HG02840 (cell line): ENCODE data around the gene MSI2.

Experiments used
- ATAC-seq: cut with Tn5 transposase; IDR thresholded peaks from one replicate; pipeline ENCODE4 v1.9.1; 2021; ENCODE audit warnings: mild to moderate bottlenecking, moderate library complexity, moderate number of reproducible peaks; ENCODE audit not compliant: unreplicated experiment, low FRiP score

The MSI2 gene

DNA sequence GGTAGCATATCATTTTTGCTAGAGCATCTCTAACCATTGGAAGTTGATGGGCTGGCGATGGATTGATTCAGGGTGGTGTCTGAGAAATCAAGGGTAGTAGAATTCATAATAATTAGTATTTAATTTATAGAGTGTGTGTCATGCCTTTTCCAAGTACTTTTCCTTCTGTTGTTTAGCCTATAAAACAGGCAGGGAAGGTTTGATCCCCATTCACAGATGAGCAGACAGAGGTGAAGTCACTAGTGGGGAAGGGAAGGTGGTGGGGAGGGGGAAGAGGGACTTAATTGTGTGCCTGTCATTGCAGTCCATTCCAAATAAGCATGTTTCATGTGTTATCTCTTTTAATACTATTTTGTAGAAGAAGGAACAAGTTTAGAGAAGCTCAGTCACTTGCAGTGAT is 131.3 kb downstream of the MSI2 start:
- ATAC-seq, result no peak

- ATAC-seq, result no peak
Observed at GRCh38 chr17:57388131-57388725, 131.9 kb downstream of the MSI2 start.

DNA sequence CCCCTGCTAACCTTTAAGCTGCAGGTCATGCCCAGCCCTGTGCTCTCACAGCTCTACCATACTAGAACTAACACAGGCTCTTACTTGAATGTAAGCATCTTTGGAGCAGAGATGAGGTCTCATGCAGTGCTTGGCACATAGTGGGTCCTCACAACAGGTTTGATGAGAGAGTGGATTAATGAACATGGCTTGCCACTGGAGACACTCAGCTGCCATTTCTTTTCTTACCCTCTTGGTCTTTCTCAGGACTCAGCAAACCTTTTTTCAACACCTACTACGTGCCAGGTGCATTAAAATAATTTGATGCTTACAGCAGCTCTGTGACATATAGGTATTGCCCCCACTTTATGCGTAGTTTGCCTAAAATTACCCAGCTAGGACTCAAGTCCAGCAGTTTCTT is 133.2 kb downstream of the MSI2 start:
- ATAC-seq, result no peak

DNA sequence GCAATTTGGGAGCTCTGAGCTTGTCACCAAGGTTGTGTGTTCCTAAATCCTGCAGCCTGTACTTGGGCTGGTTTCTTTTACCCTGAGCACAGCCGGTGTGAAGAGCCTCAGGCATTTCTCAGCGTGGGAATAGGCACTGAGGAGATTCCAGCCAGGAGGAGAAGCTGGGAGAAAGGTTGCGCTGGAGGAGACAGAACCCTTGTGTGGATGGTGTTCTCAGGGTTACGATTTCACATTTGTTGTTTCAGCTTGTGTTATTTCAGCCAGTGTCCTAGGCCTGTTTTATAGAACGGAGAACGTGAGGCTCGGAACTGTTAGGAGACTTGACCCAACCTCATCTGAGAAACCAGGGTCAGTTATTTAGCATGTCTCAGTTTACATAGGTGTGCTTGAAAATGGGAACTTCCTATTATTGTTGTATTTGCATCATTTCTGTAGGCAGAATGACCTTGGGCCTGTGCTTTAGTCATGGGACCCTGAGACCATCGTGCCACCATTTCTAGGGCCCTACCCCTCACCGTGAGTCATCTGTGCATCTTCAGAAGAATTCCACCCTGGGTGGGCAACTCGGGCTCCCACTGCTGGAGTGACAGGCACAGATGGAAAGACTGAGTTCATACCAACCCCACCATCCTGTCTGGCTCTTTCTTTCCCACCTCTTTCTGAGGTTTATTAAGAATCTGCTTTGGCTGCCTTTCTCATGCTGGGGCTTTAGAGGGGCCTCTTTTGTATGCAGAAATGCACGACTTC is 134.9 kb downstream of the MSI2 start:
- ATAC-seq, result no peak

- no peak for ATAC-seq
Observed at GRCh38 chr17:57391857-57392471, 135.6 kb downstream of the MSI2 start.

DNA sequence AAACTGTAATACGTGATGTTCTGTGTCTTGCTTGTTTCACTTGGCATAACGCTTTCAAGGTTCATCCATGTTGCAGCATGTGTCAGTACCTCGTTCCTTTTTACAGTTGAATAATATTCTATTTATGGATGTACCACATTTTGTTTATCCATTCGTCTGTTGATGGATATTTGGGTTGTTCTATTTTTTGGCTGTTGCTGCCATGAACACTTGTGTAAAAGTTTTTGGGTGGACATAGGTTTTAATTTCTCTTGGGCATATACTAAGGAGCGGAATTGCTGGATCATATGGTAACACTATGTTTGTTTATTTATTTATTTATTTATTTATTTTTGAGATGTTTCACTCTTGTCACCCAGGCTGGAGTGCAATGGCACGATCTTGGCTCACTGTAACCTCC is 137.0 kb downstream of the MSI2 start:
- ATAC-seq, result no peak

GRCh38 chr17:57394375-57394774 is 138.1 kb downstream of the MSI2 start:
- ATAC-seq, result no peak

GRCh38 chr17:57395721-57396321 is 139.5 kb downstream of the MSI2 start:
- ATAC-seq, result no peak

GRCh38 chr17:57396511-57396921 is 140.2 kb downstream of the MSI2 start:
- ATAC-seq, result no peak

DNA sequence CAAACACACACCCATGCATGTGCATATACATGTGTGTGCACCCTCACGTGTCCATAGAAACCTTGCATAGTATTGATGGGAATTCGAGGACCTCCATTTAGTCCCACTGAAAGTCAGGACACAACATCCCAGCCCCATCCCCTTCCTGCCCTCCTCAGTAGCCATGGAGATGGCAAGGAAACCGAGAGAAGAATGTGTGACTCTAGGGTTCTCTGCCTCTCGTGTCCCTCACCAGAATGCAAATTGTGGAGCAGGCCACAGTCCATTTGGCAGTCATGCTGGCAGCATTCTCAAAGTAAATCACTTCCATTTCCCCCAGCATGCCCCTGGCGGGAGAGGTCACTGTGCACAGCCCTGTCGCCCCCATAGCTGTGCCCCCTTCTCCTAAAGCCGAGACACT is 141.1 kb downstream of the MSI2 start:
- no peak for ATAC-seq

GRCh38 chr17:57399690-57400089 is 143.4 kb downstream of the MSI2 start:
- no peak for ATAC-seq

GRCh38 chr17:57400648-57401047 is 144.3 kb downstream of the MSI2 start:
- no peak for ATAC-seq

DNA sequence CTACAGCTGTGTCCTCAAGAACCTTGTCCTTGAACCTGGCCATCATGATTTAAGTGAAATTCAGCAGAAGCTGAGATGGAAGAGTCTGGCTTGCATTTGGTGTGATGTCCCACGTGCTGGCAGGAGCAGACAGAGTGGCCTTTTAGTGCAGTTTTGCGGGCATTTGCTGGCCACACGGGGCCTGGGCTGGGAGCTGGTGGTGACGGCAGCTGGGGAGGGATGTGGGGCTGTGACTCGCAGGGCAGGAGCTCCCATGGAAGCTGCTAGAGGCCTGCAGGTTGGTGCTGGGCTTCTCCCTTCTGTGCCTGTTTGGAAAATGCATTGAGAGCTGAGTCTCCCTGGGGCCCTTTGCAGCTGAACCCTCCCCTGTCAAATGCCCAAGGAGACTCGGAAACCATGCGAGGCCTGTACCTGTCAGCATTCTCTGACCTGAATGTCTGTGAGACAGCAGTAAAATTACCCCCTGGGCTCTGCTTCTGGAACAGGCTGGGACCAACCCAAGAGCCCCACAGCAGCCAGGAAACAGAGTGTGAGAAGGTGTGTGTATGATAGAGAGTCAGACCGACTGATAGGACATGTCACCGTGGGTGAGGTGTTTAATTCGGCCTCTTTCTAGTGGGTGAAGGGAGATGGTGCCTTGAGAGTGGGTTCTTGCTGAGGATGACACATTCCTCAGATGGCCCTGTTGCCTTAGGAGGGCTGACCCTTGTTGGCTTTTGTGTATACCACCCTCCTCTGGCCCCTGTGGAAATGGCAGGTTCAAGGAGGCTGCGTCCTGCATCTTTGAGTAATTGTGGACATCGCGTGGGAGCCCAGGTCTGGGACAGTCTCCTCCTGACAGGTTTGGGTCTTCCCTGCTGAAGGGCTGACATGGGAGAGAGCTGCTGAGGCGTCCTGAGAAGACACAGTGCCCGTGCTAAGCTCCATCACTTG is 145.5 kb downstream of the MSI2 start:
- no peak for ATAC-seq

DNA sequence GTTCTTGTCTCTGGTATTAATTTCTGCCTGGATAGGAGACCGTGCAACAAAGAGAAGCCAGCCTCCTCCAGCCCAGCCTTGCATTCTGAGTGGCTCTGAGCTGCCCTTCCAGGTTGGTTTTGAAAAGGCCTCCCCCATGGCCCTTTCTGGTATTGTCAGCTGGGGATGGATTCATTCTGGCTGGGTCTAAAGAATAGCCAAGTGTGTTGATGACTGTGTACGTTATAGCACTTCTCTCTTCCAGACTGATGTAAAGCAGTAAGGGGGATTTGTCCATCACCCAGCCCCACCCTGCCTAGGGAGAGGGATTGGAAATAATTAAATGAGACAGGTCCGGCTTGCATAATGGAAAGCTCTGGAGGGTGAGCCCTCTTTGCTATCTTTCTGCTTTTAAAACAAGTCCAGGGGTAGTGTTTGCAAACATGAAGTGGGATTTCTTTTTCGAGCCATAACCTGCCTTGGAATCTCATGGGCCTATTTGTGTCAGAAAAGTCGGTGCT is 146.4 kb downstream of the MSI2 start:
- no peak for ATAC-seq

GRCh38 chr17:57403236-57403635 is 146.9 kb downstream of the MSI2 start:
- no peak for ATAC-seq

DNA sequence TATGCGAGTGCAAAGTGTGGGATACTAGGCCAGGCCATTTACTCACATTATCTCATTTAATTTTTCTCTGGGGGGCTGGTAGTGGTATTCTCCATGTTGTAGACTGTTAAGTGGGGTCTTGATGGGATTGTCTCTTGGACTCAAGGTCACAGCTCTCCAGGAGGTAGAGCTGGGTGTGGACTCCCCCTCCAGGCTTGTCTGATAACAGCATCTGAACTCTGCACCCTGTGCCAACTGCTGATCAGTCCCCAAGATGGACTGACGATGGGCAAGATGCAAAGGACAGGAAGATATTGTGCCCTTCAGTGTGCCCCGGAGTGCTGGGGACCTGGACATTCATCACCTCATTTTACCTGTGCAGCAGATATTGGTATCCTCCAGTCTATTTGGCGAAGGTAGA is 147.8 kb downstream of the MSI2 start:
- no peak for ATAC-seq

DNA sequence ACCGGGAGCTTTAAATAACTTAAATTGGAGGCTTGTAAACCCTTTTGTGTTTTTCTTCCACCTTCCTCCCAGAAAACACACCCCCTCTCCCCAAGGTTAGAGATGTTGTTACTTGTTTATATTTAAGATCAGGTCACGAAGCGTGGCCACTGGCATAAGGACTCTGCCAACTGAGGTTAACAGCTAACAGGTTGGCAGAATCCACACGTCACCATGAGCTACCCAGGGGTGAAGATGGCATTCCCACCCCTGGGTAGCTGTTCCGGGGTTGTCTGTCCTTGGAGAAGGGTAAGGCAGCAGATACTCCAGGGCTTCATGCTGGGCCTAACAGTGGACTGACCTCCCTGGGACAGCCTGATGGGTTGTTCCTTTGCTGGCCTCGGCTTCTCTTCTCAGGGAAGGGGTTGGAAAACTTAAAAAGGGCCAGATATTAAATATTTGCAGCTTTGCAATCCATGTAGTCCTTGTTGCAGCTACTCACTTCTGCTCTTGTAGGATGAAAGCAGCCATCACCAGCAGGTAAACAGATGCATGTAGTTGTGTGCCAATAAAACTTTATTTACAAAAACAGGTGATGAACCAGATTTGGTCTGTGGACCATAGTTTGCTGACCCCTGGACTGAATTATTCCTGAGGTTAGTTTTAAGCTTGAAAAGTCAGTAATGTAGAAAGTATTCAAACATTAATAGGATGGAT is 148.6 kb downstream of the MSI2 start:
- ATAC-seq, result no peak

- ATAC-seq, result no peak
Observed at GRCh38 chr17:57405491-57406072, 149.3 kb downstream of the MSI2 start.
